ENCODE results near the gene UBE2V1.

Gene UBE2V1

GRCh38 chr20:50128520-50128905, 15.6 kb upstream of the UBE2V1 start:
- no peak overlapping the region for H3K4me3 ChIP-seq (ENCODE audit: control insufficient read depth, low read depth, low read length)
- no peak for DNase-seq (ENCODE audit: low read depth)
- TF ChIP-seq CTCF (conservative IDR thresholded peaks at IDR 0.05; ENCODE audit: control insufficient read depth, insufficient read depth, low read depth, low read length): no peak

- H3K4me3 ChIP-seq (ENCODE audit: control insufficient read depth, low read depth, low read length): no peak overlapping the region
- no peak for DNase-seq (ENCODE audit: low read depth)
- no peak for TF ChIP-seq CTCF (conservative IDR thresholded peaks at IDR 0.05; ENCODE audit: control insufficient read depth, insufficient read depth, low read depth, low read length)
Observed at GRCh38 chr20:50127587-50128519, 14.9 kb upstream of the UBE2V1 start.

- TF ChIP-seq CTCF (conservative IDR thresholded peaks at IDR 0.05; ENCODE audit: control insufficient read depth, insufficient read depth, low read depth, low read length): no peak
- no peak overlapping the region for H3K4me3 ChIP-seq (ENCODE audit: control insufficient read depth, low read depth, low read length)
- DNase-seq (ENCODE audit: low read depth): peak; percentile 40
Observed at GRCh38 chr20:50126662-50127061, 13.7 kb upstream of the UBE2V1 start.

- H3K4me3 ChIP-seq (ENCODE audit: control insufficient read depth, low read depth, low read length): no peak overlapping the region
- no peak for TF ChIP-seq CTCF (conservative IDR thresholded peaks at IDR 0.05; ENCODE audit: control insufficient read depth, insufficient read depth, low read depth, low read length)
- no peak for DNase-seq (ENCODE audit: low read depth)
Observed at GRCh38 chr20:50125279-50125678, 12.3 kb upstream of the UBE2V1 start.

GRCh38 chr20:50124496-50124895, 11.5 kb upstream of the UBE2V1 start:
- no peak for DNase-seq (ENCODE audit: low read depth)
- TF ChIP-seq CTCF (conservative IDR thresholded peaks at IDR 0.05; ENCODE audit: control insufficient read depth, insufficient read depth, low read depth, low read length): no peak
- no peak overlapping the region for H3K4me3 ChIP-seq (ENCODE audit: control insufficient read depth, low read depth, low read length)

GRCh38 chr20:50123418-50123817, 10.5 kb upstream of the UBE2V1 start:
- no peak overlapping the region for H3K4me3 ChIP-seq (ENCODE audit: control insufficient read depth, low read depth, low read length)
- no peak for DNase-seq (ENCODE audit: low read depth)
- no peak for TF ChIP-seq CTCF (conservative IDR thresholded peaks at IDR 0.05; ENCODE audit: control insufficient read depth, insufficient read depth, low read depth, low read length)
